GM19193 (cell line): ENCODE data around the gene NSMF.
A peak's percentile ranks its signal among the peaks of the same experiment; 100 is the strongest.

Experiments used
- POLR2A ChIP-seq: IDR thresholded peaks from 4 replicates; pipeline ENCODE4 v1.6.1; 2011; ENCODE audit not compliant: insufficient read depth, insufficient read length; ENCODE audit errors: extremely low read depth

NSMF gene

GRCh38 chr9:137428311-137428630 lies 30.9 kb downstream of the NSMF start:
- no peak for TF ChIP-seq POLR2A

GRCh38 chr9:137427454-137428310 lies 31.5 kb downstream of the NSMF start:
- no peak for TF ChIP-seq POLR2A

- no peak for TF ChIP-seq POLR2A
Observed at GRCh38 chr9:137426018-137426681, 33.0 kb downstream of the NSMF start.

DNA sequence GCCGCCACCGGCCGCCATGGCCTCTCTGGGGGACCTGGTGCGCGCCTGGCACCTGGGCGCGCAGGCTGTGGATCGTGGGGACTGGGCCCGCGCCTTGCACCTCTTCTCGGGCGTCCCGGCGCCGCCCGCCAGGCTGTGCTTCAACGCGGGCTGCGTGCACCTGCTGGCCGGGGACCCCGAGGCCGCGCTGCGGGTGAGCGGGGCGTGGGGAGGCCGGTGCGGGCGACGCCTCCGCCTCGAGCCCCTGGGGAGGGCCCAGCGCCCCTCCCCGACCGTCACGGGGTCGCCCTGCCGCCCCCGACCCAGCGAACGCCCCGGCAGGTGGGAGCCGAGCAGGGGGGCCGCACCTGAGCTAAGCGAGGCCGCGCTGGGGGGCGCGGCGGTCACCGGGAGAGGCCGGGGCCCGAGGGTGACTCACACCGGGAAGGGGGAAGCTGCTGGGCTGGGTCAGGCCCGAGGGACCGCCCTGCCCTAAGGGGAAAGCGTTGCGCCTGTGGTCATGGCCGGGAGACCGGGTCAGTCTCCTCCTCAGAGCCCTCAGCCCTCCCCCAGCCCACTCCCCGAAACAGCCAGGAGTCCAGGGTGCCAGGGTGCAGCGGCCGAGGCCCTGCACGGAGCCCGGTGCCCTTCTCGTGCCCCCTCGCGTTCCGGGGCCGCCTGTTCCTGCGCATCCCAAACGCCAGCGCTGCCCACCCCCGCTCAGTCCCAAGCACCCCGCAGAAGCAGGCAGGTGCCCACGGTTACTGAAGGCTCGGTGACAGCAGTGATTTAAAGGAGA lies 35.4 kb downstream of the NSMF start:
- TF ChIP-seq POLR2A = no peak

DNA sequence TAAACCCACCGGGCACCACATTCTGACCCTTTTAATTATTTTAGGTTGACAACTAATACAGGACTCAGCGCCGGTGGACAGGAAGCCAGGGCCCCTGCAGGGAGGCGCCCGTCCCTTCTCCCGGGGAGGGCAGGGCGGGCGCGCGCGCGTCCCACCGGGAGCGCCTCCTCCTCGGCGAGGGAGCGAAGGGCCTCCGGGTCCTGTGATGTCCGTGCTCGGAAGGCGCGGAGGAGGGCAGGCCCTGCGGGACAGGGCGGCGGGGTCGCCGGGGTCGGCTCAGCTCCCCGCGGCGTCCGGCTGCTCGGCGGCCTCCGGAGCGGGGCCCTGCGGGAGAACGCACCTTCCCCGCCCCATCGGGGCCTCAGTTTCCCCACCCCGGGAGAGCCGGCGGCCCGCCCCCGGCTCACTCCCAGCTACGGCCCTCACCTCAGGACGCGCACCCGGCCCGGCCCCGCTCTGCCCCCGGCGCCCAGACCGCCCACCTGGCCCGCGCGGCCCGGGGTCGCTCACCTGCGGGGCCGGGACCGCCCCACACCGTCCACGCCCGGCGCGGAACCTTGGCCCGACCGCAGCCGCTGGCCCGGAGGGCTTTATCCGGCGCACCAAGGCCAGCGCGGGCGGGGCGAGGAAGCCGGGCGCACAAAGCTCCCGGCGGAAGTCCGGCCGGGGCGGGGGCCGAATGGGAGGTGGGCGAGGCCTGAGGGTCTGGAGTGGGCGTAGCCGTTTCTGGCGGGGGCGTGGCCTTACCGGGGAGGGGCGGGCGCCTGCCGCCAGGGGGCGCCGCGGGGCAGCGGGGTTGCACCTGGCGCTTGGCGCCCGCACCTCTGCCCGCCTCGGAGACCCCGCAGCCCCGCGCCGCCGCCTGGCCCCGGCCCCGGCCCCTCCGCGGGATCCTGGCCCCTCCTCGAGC lies 36.3 kb downstream of the NSMF start, which contains the start of the genes EXD3 and NOXA1:
Gene EXD3 (minus strand): TSS at position 559 of the 910 bp plus-strand sequence. CDS start 27,805 bp downstream, outside the sequence.
Gene NOXA1 (plus strand): TSS at position 790 of the 910 bp plus-strand sequence. CDS start 137 bp downstream, outside the sequence.
- TF ChIP-seq POLR2A = peak; percentile 70

DNA sequence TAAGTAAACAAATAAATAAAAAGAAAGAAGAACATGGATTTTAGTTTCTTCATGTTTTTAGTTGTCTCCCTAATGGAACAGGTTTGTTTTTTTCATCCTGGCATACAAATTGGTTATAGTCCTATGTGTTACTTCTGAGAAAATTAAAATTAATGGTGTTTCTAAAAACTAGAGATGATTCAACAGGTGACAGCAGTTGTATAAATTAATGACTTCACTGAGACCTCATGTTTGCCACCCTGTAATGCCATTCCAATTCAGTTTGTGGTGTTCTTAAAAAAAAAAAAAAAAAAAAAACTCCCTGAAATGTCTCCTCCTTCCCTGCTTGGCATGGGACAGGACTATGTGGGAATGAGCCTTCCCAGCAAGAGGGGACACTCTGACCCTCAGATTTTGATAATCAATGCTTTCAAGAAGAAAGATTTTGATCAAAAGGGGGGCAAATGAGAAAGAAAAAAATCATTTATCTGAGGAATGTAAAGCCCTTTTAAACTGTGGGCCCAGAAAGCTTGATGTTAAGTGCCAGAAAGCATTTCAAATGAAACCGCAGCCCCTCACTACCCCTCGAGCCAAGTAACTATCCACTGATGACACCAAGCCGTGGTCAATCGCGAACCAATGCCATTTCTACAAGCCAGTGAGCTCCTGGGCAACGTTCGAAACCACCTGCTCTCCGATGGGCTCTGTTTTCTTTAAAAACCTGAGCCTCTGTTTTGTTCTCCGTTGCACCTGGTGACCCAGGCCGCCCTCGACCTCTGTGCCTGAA lies 37.1 kb downstream of the NSMF start:
- no peak for TF ChIP-seq POLR2A

DNA sequence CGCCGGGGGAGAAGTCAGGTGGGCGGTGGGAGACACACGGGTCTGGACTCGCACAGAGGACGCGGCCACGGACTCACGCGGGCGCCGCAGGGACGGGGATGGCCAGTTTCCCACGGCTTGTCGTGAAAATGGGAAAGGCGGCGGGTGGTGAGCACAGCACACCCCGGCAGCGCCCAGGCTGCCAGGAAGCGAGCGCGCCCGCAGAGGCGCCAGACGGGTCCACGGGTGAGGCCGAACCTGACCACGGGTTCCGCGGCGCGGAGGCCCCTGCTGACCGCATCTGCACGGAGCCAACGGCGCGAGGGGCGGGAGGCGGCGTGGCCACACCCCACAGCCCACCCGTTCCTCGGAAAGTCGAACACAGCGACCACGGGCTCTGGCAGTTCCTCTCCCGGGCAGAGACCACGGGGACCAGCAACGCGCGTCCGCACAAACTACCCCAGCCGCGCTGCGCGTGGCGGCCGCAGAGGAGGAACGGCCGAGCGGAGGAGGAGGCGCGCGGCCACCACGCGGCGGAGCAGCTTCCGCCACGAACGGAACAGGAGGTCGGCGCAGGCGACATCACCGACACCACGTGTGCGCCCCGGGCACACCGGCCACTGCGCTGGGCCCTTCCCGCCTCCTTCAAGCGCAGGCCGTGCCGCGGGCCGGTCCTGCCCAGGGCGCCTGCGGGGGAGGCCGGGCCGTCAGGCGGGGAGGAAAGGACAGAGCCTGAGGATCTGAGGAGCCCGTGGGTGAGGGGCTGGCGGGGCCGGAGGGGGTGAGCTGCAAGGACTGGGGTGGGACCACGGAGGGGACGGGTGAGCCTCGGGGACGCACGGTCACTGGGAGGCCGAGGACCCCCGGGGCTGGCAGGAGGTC lies 41.7 kb downstream of the NSMF start:
- TF ChIP-seq POLR2A = no peak

GRCh38 chr9:137416563-137417151 lies 42.5 kb downstream of the NSMF start:
- no peak for TF ChIP-seq POLR2A

- TF ChIP-seq POLR2A = no peak
Observed at GRCh38 chr9:137416006-137416562, 43.0 kb downstream of the NSMF start.

GRCh38 chr9:137415451-137415850 lies 43.7 kb downstream of the NSMF start:
- no peak for TF ChIP-seq POLR2A

DNA sequence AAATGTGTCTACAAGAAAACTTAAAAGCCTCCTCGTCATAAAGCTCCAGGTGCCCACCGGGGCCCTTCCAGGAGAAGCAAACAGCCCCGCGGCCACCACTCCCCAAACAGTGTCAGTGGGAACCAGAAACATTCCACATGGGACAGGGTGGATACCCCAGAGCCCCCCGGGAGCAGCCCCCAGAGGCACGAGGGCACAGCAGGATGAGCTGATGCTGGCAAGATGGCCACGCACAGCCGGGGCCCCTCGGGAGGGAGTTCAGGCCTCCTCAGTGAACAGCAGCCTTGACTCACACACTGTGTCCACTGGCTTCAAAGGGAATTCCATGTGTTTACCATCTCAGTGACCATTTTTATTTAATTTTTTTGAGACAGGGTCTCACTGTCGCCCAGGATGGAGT lies 46.7 kb downstream of the NSMF start:
- TF ChIP-seq POLR2A = no peak
